Caco-2 (cell line): ENCODE data around the gene NLGN3. TPM values are rescaled to one million over a fixed set of nuclear protein-coding genes. Genes with fewer than 3 reads are reported as not detected.
A peak's percentile ranks its signal among the peaks of the same experiment; 100 is the strongest.

Experiments
- BruUV-seq: library from RNA; stranded (reverse); fragments of 400-500 nt; replicated peaks from 2 replicates; lab custom pipeline; 2021; lab: Mats Ljungman, UMichigan
- CTCF ChIA-PET: fragments of 300-600 bp; sonication (Branson Sonifier 250); formaldehyde crosslinking; loops from one replicate; lab custom pipeline; 2022; ENCODE audit warnings: antibody characterized with exemption; lab: Charles Lee
- POLR2A ChIA-PET: fragments of 300-600 bp; sonication (Branson Sonifier 250); formaldehyde crosslinking; loops from one replicate; lab custom pipeline; 2022; ENCODE audit warnings: antibody characterized with exemption; lab: Charles Lee
- DNase-seq, 2 experiments: peaks; one replicate each; pipeline versions ENCODE4 v3.0.0 to v3.0.0-alpha.2; 2020 to 2022
- H3K27me3 ChIP-seq: replicated peaks from 2 replicates; pipeline ENCODE4 v1.6.0; 2011; ENCODE audit warnings: low read length; ENCODE audit not compliant: control insufficient read depth, insufficient read depth
- H3K36me3 ChIP-seq: 2 replicates; pipeline ENCODE4 v1.5.1; 2011; ENCODE audit warnings: low read length; ENCODE audit not compliant: control insufficient read depth, insufficient read depth
- H3K4me1 ChIP-seq: fragments of 250-450 bp; sonication (Bioruptor Pico); 2 replicates; pipeline ENCODE4 v1.5.1; 2020; ENCODE audit warnings: mild to moderate bottlenecking
- H3K4me3 ChIP-seq: 2 replicates; pipeline ENCODE4 v1.5.1; 2011; ENCODE audit warnings: low read depth, mild to moderate bottlenecking, control low read depth, low read length
- H3K9me3 ChIP-seq: fragments of 250-450 bp; sonication (Bioruptor Pico); 2 replicates; pipeline ENCODE4 v1.5.1; 2020; ENCODE audit warnings: mild to moderate bottlenecking, moderate library complexity
- H3K27ac Mint-ChIP-seq: one replicate; pipeline ENCODE4 v1.8.0; 2022; ENCODE audit warnings: mixed read lengths; ENCODE audit not compliant: unreplicated experiment
- H3K27me3 Mint-ChIP-seq: one replicate; pipeline ENCODE4 v1.8.0; 2022; ENCODE audit warnings: mixed read lengths; ENCODE audit not compliant: insufficient read depth, unreplicated experiment
- H3K36me3 Mint-ChIP-seq: one replicate; pipeline ENCODE4 v1.8.0; 2022; ENCODE audit warnings: mild to moderate bottlenecking, mixed read lengths; ENCODE audit not compliant: insufficient read depth, unreplicated experiment
- H3K4me1 Mint-ChIP-seq: one replicate; pipeline ENCODE4 v1.8.0; 2022; ENCODE audit warnings: low read depth, mixed read lengths; ENCODE audit not compliant: unreplicated experiment
- H3K4me3 Mint-ChIP-seq: one replicate; pipeline ENCODE4 v1.8.0; 2022; ENCODE audit warnings: mild to moderate bottlenecking, moderate library complexity, mixed read lengths; ENCODE audit not compliant: unreplicated experiment
- H3K9me3 Mint-ChIP-seq: one replicate; pipeline ENCODE4 v1.8.0; 2022; ENCODE audit warnings: mixed read lengths; ENCODE audit not compliant: unreplicated experiment
- CTCF ChIP-seq, 2 experiments: fragments of 200-600 bp in 1 of 2; IDR thresholded peaks; 1 replicate in 1 of 2; 2 replicates in 1 of 2; pipeline versions ENCODE4 v1.5.1 to v1.8.0; 2011 to 2022; ENCODE audit warnings: antibody characterized with exemption in 1 of 2, control low read depth in 1 of 2, inconsistent platforms in 1 of 2, low read depth in 1 of 2, low read length in 1 of 2, mild to moderate bottlenecking in 1 of 2, moderate library complexity in 1 of 2; ENCODE audit not compliant: insufficient read depth in 1 of 2, severe bottlenecking in 1 of 2, unreplicated experiment in 1 of 2
- intact Hi-C: fragments of 100-400 bp; cut with micrococcal nuclease; formaldehyde crosslinking; loops from one replicate; pipeline ENCODE4 v1.10.0; 2022; ENCODE audit not compliant: unreplicated experiment
- total RNA-seq: library from RNA; stranded (reverse); gene quantifications from 2 replicates; pipeline ENCODE4 v1.2.3, GENCODE V29; 2022

The NLGN3 gene
- total RNA-seq, 1 experiment from 2014 or later: 0.61 TPM

DNA sequence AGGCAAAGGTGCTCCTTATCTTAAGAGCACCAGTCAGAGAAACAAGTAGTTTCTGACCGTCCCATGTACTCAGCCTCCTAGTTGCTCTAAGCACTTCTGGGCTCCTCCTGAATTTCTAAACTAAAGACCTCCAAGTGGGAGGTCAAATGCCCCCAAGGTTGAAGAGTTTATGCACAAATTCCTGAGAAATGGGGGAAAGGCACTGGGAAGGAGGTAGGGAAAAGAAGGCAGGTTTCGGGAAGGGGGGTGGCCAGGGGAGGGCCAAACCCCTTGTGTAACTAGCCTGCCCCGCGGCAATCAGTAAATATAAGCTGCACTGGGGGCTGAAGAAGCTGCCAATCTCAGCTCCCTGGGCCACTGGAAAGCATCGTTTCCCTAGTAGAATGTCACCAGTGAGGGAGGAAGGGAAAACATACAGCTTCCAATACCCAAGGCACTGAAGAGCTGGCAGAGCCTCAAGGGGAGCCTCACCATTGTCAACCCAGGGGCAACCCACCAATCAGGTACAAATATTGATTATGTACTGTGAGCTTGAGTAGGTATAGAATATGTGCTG lies 45.6 kb upstream of the NLGN3 start:
- no TSS peak for BruUV-seq
- CTCF ChIA-PET: no interaction called here
- Mint-ChIP-seq H3K36me3 (no peaks in the 10 kb centered on the region), H3K4me1 (peaks cover 4% of the 10 kb centered on the region), H3K9me3 (no peaks in the 10 kb centered on the region), H3K27me3 (no peaks in the 10 kb centered on the region), H3K4me3 (no peak overlapping the region), H3K27ac (no peak overlapping the region)
- Histone ChIP-seq H3K4me3 (no peak overlapping the region), H3K27me3 (no peaks in the 10 kb centered on the region), H3K9me3 (no peaks in the 10 kb centered on the region), H3K36me3 (no peaks in the 10 kb centered on the region), H3K4me1 (no peaks in the 10 kb centered on the region)
- intact Hi-C loops: loop anchor here (1.0 to 10.0 kb wide), 2 partner anchors 30 to 104 kb away; no protein-coding TSS in a partner anchor
- POLR2A ChIA-PET: no interaction called here
- TF ChIP-seq CTCF (IDR thresholded peaks at IDR 0.05; ENCODE audit: insufficient read depth in 1 of 2, low read depth in 1 of 2, low read length in 1 of 2, severe bottlenecking in 1 of 2, unreplicated experiment in 1 of 2): no peak
- DNase-seq: no peak

DNA sequence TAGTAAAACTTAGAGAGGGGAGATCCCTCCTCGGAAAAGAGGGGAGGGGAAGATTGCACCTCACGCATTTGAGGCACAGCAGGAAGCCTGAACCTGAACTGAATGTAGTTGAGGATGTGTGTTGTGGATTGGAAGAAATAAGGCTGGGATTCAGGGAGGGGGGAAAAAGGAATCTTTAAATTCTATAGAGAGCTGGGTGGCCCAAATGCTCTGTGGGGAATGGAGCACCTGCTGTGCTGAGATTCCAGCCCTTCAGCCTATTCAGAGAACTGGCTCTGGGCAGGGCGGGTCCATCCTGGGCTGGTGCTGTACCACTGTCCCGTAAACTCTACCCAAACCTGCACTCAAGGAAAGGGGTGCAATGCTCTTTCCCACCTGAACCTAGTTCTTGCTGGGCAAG lies 44.9 kb upstream of the NLGN3 start:
- Histone ChIP-seq H3K9me3 (no peaks in the 10 kb centered on the region), H3K4me1 (peaks cover 2% of the 10 kb centered on the region), H3K27me3 (no peaks in the 10 kb centered on the region), H3K4me3 (no peak overlapping the region), H3K36me3 (no peaks in the 10 kb centered on the region)
- Mint-ChIP-seq H3K27me3 (no peaks in the 10 kb centered on the region), H3K36me3 (no peaks in the 10 kb centered on the region), H3K27ac (no peak overlapping the region), H3K4me1 (peaks cover 11% of the 10 kb centered on the region), H3K4me3 (no peak overlapping the region), H3K9me3 (no peaks in the 10 kb centered on the region)
- no TSS peak for BruUV-seq
- no peak for DNase-seq
- no peak for TF ChIP-seq CTCF (IDR thresholded peaks at IDR 0.05; ENCODE audit: insufficient read depth in 1 of 2, low read depth in 1 of 2, low read length in 1 of 2, severe bottlenecking in 1 of 2, unreplicated experiment in 1 of 2)
- CTCF ChIA-PET: no interaction called here
- intact Hi-C loops: loop anchor here (10.0 kb wide), 1 partner anchor 105 kb away; no protein-coding TSS in a partner anchor
- POLR2A ChIA-PET: no interaction called here

GRCh38 chrX:71100581-71101505 lies 43.8 kb upstream of the NLGN3 start:
- no peak overlapping the region for H3K4me3 Mint-ChIP-seq
- H3K27me3 ChIP-seq: no peaks in the 10 kb centered on the region
- BruUV-seq: no TSS peak

More at GRCh38 chrX:71100581-71101505, 43.8 kb upstream of the NLGN3 start:
- H3K9me3 Mint-ChIP-seq: no peaks in the 10 kb centered on the region
- DNase-seq: peak in 1 of 2 experiments; percentile 27
- no peaks in the 10 kb centered on the region for H3K36me3 Mint-ChIP-seq
- no peaks in the 10 kb centered on the region for H3K27me3 Mint-ChIP-seq
- POLR2A ChIA-PET: interaction anchor here (1.5 kb wide), 1 partner anchor 18 kb away, joined by 8 read pairs; the partner anchor contains the start of gene MED12
- peak in 1 of 2 experiments; percentile 29 for TF ChIP-seq CTCF (IDR thresholded peaks at IDR 0.05; ENCODE audit: insufficient read depth in 1 of 2, low read depth in 1 of 2, low read length in 1 of 2, severe bottlenecking in 1 of 2, unreplicated experiment in 1 of 2)
- no peaks in the 10 kb centered on the region for H3K36me3 ChIP-seq
- H3K27ac Mint-ChIP-seq: peak overlapping the region; percentile 42
- intact Hi-C loops: no loop called here
- H3K4me3 ChIP-seq: no peak overlapping the region
- H3K4me1 ChIP-seq: peaks cover 5% of the 10 kb centered on the region
- peaks cover 13% of the 10 kb centered on the region for H3K4me1 Mint-ChIP-seq
- CTCF ChIA-PET: interaction anchor here (1.0 kb wide), 1 partner anchor 18 kb away, joined by 4 read pairs; the partner anchor contains the start of gene MED12
- no peaks in the 10 kb centered on the region for H3K9me3 ChIP-seq
